ELR (cell line): Measurements from ENCODE around the gene RNASE12.
"Not testable (repeated sequence)": the region's sequence is repeated elsewhere in the genome, so short reads cannot be mapped to it uniquely, and the experiment has no call there.

Experiments used
- DNase-seq: peaks from one replicate; pipeline ENCODE4 v3.0.0-alpha.2; 2015; ENCODE audit warnings: low read depth

The RNASE12 gene

GRCh38 chr14:20578784-20579502 is 12.2 kb downstream of the RNASE12 start:
- DNase-seq = no peak

GRCh38 chr14:20578325-20578724 is 12.9 kb downstream of the RNASE12 start:
- no peak for DNase-seq

GRCh38 chr14:20572382-20572990 is 18.7 kb downstream of the RNASE12 start:
- not testable (repeated sequence) for DNase-seq

DNA sequence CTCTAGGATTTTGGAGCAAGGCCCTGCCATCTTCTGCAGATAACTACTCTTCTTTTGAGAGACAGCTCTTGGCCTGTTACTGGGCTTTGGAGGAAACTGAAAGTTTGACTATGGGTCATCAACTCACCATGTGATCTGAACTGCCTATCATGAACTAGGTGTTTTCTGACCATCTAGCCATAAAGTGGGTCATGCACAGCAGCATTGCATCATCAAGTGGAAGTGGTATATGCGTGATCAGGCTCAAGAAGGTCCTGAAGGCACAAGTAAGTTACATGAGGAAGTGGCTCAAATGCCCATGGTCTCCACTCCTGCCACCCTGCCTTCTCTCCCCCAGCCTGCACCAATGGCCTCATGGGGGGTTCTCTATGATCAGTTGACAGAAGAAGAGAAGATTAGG is 20.5 kb downstream of the RNASE12 start:
- not testable (repeated sequence) for DNase-seq

DNA sequence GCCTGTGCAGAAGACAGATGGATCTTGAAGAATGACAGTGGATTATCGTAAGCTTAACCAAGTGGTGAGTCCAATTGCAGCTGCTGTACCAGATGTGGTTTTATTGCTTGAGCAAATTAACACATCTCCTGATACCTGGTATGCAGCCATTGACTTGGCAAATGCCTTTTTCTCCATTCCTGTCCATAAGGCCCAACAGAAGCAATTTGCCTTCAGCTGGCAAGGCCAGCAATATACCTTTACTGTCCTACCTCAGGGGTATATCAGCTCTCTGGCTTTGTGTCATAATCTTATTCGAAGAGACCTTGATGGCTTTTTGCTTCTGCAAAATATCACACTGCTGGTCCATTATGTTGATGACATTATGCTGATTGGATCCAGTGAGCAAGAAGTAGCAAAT is 21.3 kb downstream of the RNASE12 start:
- DNase-seq = not testable (repeated sequence)

DNA sequence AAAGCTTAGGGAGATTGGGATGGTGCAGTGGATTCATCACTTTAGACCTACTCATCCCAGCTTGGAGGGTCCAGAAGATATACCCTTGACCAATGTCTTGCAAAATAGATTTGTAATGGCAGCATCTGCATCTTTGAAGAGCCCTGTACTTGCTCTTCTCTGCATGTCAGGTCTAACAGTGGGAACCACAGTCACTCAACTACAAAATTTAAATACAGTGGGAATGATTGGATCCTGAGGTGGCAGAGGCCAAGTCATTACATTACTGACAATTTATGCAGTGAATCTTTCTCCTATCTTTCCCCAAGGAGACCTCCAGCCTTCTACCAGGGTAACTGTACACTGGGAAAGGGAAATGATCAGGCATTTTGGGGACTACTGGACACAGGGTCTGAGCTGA is 22.1 kb downstream of the RNASE12 start:
- DNase-seq = no peak

DNA sequence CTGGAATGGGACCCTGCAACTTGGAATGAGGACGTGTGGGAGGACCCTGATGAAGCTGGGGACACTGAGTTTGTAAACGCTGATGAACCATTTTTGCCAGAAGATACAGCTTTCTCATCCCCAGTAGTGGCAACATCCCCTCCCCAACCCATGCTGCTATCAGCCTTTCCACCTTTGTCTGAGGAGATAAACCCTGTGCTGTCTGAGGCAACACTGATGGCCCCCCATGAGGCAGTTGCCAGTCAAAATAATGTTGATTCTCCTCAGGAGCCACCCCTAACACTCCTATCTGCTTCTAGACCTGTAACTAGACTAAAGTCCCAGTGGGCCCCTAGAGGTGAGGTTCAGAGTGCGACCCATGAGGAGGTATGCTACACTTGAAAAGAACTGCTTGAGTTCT is 22.8 kb downstream of the RNASE12 start:
- no peak for DNase-seq

GRCh38 chr14:20567199-20567598 is 24.0 kb downstream of the RNASE12 start:
- DNase-seq = not testable (repeated sequence)

DNA sequence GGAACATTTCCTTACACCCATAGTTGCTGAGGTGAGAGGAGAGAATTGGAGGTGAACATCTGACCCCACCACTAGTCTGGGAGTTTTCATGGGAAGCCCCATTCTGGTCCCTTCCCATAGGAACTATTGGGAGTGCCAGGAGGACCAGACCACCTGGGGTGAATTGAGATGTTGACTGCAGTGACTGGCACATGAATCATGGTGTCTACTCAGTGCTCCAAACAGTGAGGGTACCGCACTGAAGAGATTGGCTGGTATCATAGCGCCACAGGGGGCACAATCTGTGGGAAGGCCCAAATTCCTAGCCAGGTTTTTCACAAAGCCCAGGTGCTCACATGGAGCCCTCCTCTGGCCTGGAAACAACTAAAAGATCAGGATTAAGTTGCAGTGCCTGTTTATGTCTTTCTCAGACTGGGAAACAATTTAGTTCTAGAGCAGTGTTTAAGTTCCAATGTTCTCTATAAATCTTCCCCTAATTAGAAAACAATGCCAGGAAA is 26.6 kb downstream of the RNASE12 start:
- no peak for DNase-seq

DNA sequence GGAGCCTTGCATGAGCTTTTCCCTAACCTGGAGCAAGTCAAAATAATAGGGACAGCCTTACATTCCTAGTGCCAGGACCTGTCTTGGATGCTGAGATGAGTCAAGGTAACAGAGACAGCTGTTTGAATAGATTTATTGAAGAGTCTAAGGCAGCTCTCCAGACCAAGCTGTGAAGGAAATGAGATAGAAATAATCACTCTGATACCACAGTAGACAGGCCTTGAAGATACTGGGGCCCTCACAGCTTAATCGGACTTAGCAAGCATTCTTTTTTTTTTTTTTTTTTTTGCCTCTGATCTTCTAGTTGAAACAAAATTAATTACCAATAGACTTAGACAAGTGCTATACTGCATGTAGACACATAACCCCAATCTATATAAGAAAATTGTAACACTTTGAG is 27.2 kb downstream of the RNASE12 start:
- DNase-seq = no peak

- no peak for DNase-seq
Observed at GRCh38 chr14:20560961-20561360, 30.2 kb downstream of the RNASE12 start, which contains the start of gene RNASE9. Gene RNASE9, minus strand, starts transcription at chr14:20561047.

DNA sequence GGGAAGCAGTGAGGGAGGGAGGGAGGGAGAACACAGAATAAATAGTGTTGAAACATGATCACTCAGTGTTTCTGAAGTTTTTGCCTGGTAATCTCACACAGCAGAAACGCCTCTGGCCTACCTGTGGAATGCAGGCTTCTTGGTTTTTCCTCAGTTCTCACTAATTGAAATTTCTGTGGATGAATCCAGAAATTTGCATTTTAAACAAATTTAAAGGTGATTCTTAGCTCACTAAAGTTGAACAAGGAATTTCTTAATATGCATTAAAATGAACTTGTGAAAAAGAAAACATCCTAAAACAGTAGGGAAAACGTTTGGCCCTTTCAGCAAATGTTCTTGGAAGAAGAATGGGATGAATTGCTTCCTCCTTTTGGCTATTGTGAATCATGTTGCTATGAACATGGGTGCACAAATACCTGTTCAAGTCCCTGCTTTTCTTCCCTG is 31.7 kb downstream of the RNASE12 start:
- DNase-seq = no peak

- no peak for DNase-seq
Observed at GRCh38 chr14:20557212-20557542, 34.0 kb downstream of the RNASE12 start.

GRCh38 chr14:20556500-20557211 is 34.5 kb downstream of the RNASE12 start:
- DNase-seq = no peak

GRCh38 chr14:20555845-20556244 is 35.3 kb downstream of the RNASE12 start:
- no peak for DNase-seq

GRCh38 chr14:20553024-20553423 is 38.2 kb downstream of the RNASE12 start:
- no peak for DNase-seq

DNA sequence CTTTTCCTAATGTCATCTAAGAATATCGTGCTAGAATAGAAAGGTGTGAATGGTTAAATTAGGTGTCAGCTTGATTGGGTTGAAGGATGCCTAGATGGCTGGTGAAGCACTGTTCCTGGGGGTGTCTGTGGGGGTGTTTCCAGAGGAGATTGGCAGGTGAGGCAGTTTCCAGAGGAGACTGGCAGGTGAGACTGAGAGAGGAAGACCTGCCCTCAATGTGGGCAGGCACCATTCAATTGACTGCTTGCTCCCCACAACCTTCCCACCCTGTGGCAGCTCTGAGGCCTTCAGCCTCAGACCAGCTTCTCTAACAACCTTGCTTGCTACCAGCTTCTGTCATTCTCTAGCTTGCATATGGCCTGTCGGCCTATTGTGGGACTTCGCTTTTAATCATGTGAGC is 39.6 kb downstream of the RNASE12 start:
- no peak for DNase-seq

- DNase-seq = no peak
Observed at GRCh38 chr14:20550926-20551325, 40.2 kb downstream of the RNASE12 start.

- DNase-seq = no peak
Observed at GRCh38 chr14:20548414-20549158, 42.6 kb downstream of the RNASE12 start.

- DNase-seq = no peak
Observed at GRCh38 chr14:20546877-20547276, 44.3 kb downstream of the RNASE12 start.
